Choroid plexus epithelial cell (primary cell): ENCODE results near the gene PARD3B.

Experiments used
- DNase-seq: peaks from one replicate; pipeline ENCODE4 v3.0.0-alpha.2; 2010; ENCODE audit warnings: low read depth
- H3K4me3 ChIP-seq: 2 replicates; pipeline ENCODE4 v1.5.1; 2011; ENCODE audit warnings: low read depth, mild to moderate bottlenecking, control low read depth, low read length, moderate library complexity
- CTCF ChIP-seq: conservative IDR thresholded peaks from 2 replicates; pipeline ENCODE4 v1.5.1; 2011; ENCODE audit warnings: low read depth, mild to moderate bottlenecking, control low read depth, inconsistent platforms, low read length, moderate library complexity

The PARD3B gene

GRCh38 chr2:204849892-204850291, 304.6 kb downstream of the PARD3B start:
- DNase-seq, result peak; percentile 5
- no peak overlapping the region for H3K4me3 ChIP-seq
- TF ChIP-seq CTCF, result no peak

GRCh38 chr2:204850581-204850980, 305.3 kb downstream of the PARD3B start:
- DNase-seq, result no peak
- no peak overlapping the region for H3K4me3 ChIP-seq
- TF ChIP-seq CTCF, result no peak

GRCh38 chr2:204853905-204854304, 308.6 kb downstream of the PARD3B start:
- no peak for TF ChIP-seq CTCF
- DNase-seq, result no peak
- H3K4me3 ChIP-seq, result no peak overlapping the region

- no peak for DNase-seq
- H3K4me3 ChIP-seq, result no peak overlapping the region
- TF ChIP-seq CTCF, result no peak
Measured at GRCh38 chr2:204860274-204860673, 315.0 kb downstream of the PARD3B start.

GRCh38 chr2:204862809-204863208, 317.5 kb downstream of the PARD3B start:
- no peak overlapping the region for H3K4me3 ChIP-seq
- DNase-seq, result no peak
- TF ChIP-seq CTCF, result no peak

GRCh38 chr2:204863336-204863735, 318.1 kb downstream of the PARD3B start:
- TF ChIP-seq CTCF, result no peak
- DNase-seq, result no peak
- H3K4me3 ChIP-seq, result no peak overlapping the region

- TF ChIP-seq CTCF, result no peak
- no peak overlapping the region for H3K4me3 ChIP-seq
- peak; percentile 50 for DNase-seq
Measured at GRCh38 chr2:204869132-204869823, 324.0 kb downstream of the PARD3B start.
